Keratinocyte (primary cell): Measurements from ENCODE around the gene KBTBD2.

Experiments
- EZH2 ChIP-seq: IDR thresholded peaks from one replicate; pipeline ENCODE4 v1.6.1; 2012; ENCODE audit warnings: inconsistent platforms, mild to moderate bottlenecking, low read length, moderate library complexity
- TF ChIP-seq, protein P1 (sequence below), 3 experiments: IDR thresholded peaks in 1 of 3; conservative IDR thresholded peaks in 1 of 3; optimal IDR thresholded peaks in 1 of 3; 2 replicates in 2 of 3; 3 replicates in 1 of 3; pipeline versions ENCODE3 to v1.5.1; 2011; ENCODE audit warnings: low read length in 3 of 3, mild to moderate bottlenecking in 3 of 3, moderate library complexity in 2 of 3, control low read depth in 1 of 3, inconsistent platforms in 1 of 3; ENCODE audit not compliant: insufficient read depth in 2 of 3; ENCODE audit errors: extremely low read depth in 1 of 3

DNA sequence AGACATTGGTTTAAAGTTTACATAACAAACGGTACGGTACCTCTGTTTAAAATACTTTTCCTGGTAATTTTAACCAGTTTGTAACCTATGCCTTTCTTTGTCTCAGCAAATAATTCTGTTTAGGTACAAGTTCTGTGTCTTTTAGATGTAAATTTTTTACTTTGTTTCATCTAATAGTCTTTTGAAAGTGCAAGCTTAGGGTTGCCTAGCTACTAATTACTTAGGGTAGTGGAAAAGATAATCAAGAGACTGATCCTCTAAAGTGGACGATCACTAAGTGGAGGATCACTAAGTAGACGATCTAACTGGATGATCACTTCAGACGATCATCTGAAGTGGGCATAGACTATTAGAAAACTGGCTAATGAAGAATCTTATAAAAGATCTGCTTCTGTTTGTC, 49.6 kb upstream of the KBTBD2 start:
- TF ChIP-seq, protein P1, sequence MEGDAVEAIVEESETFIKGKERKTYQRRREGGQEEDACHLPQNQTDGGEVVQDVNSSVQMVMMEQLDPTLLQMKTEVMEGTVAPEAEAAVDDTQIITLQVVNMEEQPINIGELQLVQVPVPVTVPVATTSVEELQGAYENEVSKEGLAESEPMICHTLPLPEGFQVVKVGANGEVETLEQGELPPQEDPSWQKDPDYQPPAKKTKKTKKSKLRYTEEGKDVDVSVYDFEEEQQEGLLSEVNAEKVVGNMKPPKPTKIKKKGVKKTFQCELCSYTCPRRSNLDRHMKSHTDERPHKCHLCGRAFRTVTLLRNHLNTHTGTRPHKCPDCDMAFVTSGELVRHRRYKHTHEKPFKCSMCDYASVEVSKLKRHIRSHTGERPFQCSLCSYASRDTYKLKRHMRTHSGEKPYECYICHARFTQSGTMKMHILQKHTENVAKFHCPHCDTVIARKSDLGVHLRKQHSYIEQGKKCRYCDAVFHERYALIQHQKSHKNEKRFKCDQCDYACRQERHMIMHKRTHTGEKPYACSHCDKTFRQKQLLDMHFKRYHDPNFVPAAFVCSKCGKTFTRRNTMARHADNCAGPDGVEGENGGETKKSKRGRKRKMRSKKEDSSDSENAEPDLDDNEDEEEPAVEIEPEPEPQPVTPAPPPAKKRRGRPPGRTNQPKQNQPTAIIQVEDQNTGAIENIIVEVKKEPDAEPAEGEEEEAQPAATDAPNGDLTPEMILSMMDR (optimal IDR thresholded peaks at IDR 0.05 in 1 of 3, IDR thresholded peaks at IDR 0.05 in 1 of 3, conservative IDR thresholded peaks at IDR 0.05 in 1 of 3; ENCODE audit: extremely low read depth in 1 of 3, insufficient read depth in 2 of 3, low read length in 3 of 3), result no peak
- TF ChIP-seq EZH2, result no peak
